Measurements from ENCODE around the gene SCFD2.

DNA sequence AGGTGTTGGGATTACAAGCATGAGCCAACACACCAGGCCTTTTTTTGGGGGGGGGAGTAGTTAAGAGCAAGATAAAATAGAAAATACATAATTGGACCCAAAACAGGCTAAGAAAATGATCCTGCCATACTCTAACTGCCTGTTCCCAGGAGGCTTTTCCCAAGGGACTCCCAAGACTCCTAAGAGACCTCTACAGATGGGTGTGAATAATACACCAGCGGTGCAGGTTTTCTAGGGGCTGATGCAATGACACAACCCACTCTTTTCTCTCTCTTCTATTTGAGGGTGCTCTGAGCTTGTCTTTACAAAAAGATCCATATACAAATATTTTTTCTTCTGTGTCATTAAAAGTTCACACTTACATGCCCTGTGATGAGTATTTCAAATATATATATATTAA lies 386.8 kb downstream of the SCFD2 start:
- TF ChIP-seq, protein P1, sequence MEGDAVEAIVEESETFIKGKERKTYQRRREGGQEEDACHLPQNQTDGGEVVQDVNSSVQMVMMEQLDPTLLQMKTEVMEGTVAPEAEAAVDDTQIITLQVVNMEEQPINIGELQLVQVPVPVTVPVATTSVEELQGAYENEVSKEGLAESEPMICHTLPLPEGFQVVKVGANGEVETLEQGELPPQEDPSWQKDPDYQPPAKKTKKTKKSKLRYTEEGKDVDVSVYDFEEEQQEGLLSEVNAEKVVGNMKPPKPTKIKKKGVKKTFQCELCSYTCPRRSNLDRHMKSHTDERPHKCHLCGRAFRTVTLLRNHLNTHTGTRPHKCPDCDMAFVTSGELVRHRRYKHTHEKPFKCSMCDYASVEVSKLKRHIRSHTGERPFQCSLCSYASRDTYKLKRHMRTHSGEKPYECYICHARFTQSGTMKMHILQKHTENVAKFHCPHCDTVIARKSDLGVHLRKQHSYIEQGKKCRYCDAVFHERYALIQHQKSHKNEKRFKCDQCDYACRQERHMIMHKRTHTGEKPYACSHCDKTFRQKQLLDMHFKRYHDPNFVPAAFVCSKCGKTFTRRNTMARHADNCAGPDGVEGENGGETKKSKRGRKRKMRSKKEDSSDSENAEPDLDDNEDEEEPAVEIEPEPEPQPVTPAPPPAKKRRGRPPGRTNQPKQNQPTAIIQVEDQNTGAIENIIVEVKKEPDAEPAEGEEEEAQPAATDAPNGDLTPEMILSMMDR (conservative IDR thresholded peaks at IDR 0.05; ENCODE audit: low read depth, low read length) = no peak; the same call in 1 of the 2 replicates
- TF ChIP-seq EZH2 (IDR thresholded peaks at IDR 0.05; ENCODE audit: borderline replicate concordance, low read depth, low read length, poor library complexity, severe bottlenecking) = no peak

Data from A673 (cell line).